ENCODE data around the gene RYR2.

The RYR2 gene

DNA sequence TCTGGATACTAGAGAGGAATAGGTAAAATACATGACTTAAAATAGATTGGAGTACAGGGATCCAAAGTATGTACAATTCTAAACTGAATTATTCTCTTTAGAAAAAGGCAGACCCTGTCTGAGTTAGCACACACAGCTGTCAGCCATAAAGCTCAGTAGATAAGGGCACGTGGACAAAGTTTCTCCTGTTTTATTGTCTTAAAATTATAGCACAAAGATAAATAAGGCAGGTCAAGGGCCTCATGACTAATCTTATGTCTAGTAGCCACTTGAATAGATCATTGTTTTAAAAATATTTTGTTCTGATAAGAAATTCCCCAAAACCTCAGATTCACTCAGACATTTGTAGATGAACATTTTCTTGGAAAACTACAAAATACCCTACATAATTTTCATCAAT, 643.6 kb downstream of the RYR2 start:
- H3K4me2 ChIP-seq (ENCODE audit: low read length): no peak overlapping the region
- H3K4me3 ChIP-seq (ENCODE audit: low read depth, low read length): no peak overlapping the region
- no peaks in the 10 kb centered on the region for H3K9me3 ChIP-seq (ENCODE audit: control insufficient read depth, low read length)
- no peaks in the 10 kb centered on the region for H3K4me1 ChIP-seq
- no peak overlapping the region for H2AFZ ChIP-seq
- no peak overlapping the region for H3K9ac ChIP-seq
- H3K36me3 ChIP-seq (ENCODE audit: control insufficient read depth, insufficient read depth, low read length): no peaks in the 10 kb centered on the region
- no peak overlapping the region for H3K27ac ChIP-seq
- TF ChIP-seq, protein P1, sequence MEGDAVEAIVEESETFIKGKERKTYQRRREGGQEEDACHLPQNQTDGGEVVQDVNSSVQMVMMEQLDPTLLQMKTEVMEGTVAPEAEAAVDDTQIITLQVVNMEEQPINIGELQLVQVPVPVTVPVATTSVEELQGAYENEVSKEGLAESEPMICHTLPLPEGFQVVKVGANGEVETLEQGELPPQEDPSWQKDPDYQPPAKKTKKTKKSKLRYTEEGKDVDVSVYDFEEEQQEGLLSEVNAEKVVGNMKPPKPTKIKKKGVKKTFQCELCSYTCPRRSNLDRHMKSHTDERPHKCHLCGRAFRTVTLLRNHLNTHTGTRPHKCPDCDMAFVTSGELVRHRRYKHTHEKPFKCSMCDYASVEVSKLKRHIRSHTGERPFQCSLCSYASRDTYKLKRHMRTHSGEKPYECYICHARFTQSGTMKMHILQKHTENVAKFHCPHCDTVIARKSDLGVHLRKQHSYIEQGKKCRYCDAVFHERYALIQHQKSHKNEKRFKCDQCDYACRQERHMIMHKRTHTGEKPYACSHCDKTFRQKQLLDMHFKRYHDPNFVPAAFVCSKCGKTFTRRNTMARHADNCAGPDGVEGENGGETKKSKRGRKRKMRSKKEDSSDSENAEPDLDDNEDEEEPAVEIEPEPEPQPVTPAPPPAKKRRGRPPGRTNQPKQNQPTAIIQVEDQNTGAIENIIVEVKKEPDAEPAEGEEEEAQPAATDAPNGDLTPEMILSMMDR (IDR thresholded peaks at IDR 0.05): no peak
- H3K79me2 ChIP-seq: no peaks in the 10 kb centered on the region
- peaks cover 2% of the 10 kb centered on the region for H3K27me3 ChIP-seq (ENCODE audit: control insufficient read depth, insufficient read depth, low read length)

DNA sequence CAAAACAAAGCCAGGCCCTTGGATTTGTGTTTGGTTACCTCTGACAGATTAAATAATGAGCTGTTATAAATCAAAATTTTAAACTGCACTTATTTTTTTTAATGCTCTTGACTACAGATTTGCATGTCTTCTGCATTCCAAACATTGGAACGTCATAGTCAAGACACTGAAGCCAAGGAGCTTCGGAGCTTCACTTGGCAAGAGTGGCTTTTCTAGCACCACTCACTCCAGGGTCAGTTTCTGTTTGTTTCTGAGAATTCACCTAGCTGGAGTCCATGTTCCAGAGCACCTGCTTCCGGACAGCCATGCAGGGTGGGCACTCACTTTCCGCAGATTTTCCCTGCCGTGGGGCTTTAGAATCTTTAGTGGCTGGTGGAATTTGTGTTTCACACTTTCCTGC, 645.8 kb downstream of the RYR2 start:
- Histone ChIP-seq H3K4me3 (ENCODE audit: low read depth, low read length) (no peak overlapping the region), H3K27ac (no peak overlapping the region)

GRCh38 chr1:237690656-237691055, 648.7 kb downstream of the RYR2 start:
- TF ChIP-seq, protein P1 (IDR thresholded peaks at IDR 0.05): no peak
- Histone ChIP-seq H3K4me3 (ENCODE audit: low read depth, low read length) (no peak overlapping the region), H3K27me3 (ENCODE audit: control insufficient read depth, insufficient read depth, low read length) (no peaks in the 10 kb centered on the region), H2AFZ (no peak overlapping the region), H3K79me2 (no peaks in the 10 kb centered on the region), H3K4me2 (ENCODE audit: low read length) (no peak overlapping the region), H3K36me3 (ENCODE audit: control insufficient read depth, insufficient read depth, low read length) (no peaks in the 10 kb centered on the region), H3K9me3 (ENCODE audit: control insufficient read depth, low read length) (no peaks in the 10 kb centered on the region), H3K9ac (no peak overlapping the region), H3K27ac (no peak overlapping the region), H3K4me1 (no peaks in the 10 kb centered on the region)

More for the DNA sequence above, 645.8 kb downstream of the RYR2 start:
- TF ChIP-seq, protein P1 (IDR thresholded peaks at IDR 0.05): no peak
- Histone ChIP-seq H3K27me3 (ENCODE audit: control insufficient read depth, insufficient read depth, low read length) (no peaks in the 10 kb centered on the region), H3K4me2 (ENCODE audit: low read length) (no peak overlapping the region), H2AFZ (no peak overlapping the region), H3K9ac (no peak overlapping the region), H3K4me1 (no peaks in the 10 kb centered on the region), H3K36me3 (ENCODE audit: control insufficient read depth, insufficient read depth, low read length) (no peaks in the 10 kb centered on the region), H3K79me2 (no peaks in the 10 kb centered on the region), H3K9me3 (ENCODE audit: control insufficient read depth, low read length) (no peaks in the 10 kb centered on the region)

DNA sequence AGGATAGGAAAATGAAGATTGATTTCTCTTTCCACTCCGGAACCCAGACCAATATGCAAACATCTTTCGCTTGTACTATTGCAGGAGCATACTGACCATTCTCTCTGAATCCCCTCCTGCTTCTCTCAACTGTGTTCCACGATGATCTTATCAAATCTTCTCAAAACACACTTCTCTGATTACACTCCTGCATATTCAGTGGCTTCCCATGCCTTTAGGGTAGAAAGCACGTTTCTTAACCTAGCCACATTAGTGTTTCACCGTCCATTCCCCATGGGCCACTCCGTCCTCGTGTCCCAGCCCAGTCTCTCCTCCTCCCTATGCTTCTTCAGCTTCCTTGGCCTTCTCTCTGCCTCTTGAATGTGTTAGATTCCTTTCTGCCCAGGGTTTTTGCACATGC, 650.3 kb downstream of the RYR2 start:
- Histone ChIP-seq H3K9ac (no peak overlapping the region), H3K27ac (no peak overlapping the region), H3K9me3 (ENCODE audit: control insufficient read depth, low read length) (no peaks in the 10 kb centered on the region), H2AFZ (no peak overlapping the region), H3K4me1 (no peaks in the 10 kb centered on the region), H3K27me3 (ENCODE audit: control insufficient read depth, insufficient read depth, low read length) (no peaks in the 10 kb centered on the region), H3K79me2 (no peaks in the 10 kb centered on the region), H3K4me3 (ENCODE audit: low read depth, low read length) (no peak overlapping the region), H3K36me3 (ENCODE audit: control insufficient read depth, insufficient read depth, low read length) (no peaks in the 10 kb centered on the region), H3K4me2 (ENCODE audit: low read length) (no peak overlapping the region)
- TF ChIP-seq, protein P1 (IDR thresholded peaks at IDR 0.05): no peak

GRCh38 chr1:237695878-237696277, 653.9 kb downstream of the RYR2 start:
- no peak overlapping the region for H3K9ac ChIP-seq
- no peak overlapping the region for H3K4me2 ChIP-seq (ENCODE audit: low read length)
- no peak overlapping the region for H3K4me3 ChIP-seq (ENCODE audit: low read depth, low read length)
- H3K4me1 ChIP-seq: no peaks in the 10 kb centered on the region
- no peaks in the 10 kb centered on the region for H3K79me2 ChIP-seq
- no peak overlapping the region for H2AFZ ChIP-seq
- no peaks in the 10 kb centered on the region for H3K27me3 ChIP-seq (ENCODE audit: control insufficient read depth, insufficient read depth, low read length)
- no peaks in the 10 kb centered on the region for H3K36me3 ChIP-seq (ENCODE audit: control insufficient read depth, insufficient read depth, low read length)
- TF ChIP-seq, protein P1 (IDR thresholded peaks at IDR 0.05): no peak
- H3K9me3 ChIP-seq (ENCODE audit: control insufficient read depth, low read length): no peaks in the 10 kb centered on the region
- H3K27ac ChIP-seq: no peak overlapping the region
